Tibial artery (tissue), 4 donors: ENCODE measurements around the gene ARHGAP15.

Experiments used
- DNase-seq, 2 donors: peaks; one replicate each; pipeline ENCODE4 v3.0.0-alpha.2; 2019
- H3K27ac ChIP-seq, 2 donors: fragments of 200-600 bp; sonication (generic) in 1 of 2; 1 replicate in 1 of 2; 2 replicates in 1 of 2; pipeline ENCODE4 v1.5.1; 2018 to 2019; ENCODE audit warnings: mild to moderate bottlenecking in 1 of 2
- H3K27me3 ChIP-seq, 2 donors: fragments of 200-600 bp; sonication (generic) in 1 of 2; one replicate each; pipeline versions ENCODE4 v1.5.1 to v1.6.0; 2016 to 2019
- H3K36me3 ChIP-seq, 3 donors: fragments of 200-600 bp; sonication (generic) in 2 of 3; one replicate each; pipeline ENCODE4 v1.5.1; 2016 to 2019; ENCODE audit warnings: mild to moderate bottlenecking in 2 of 3
- H3K4me1 ChIP-seq, 4 donors: fragments of 200-600 bp; sonication (generic) in 2 of 4; 1 replicate in 3 of 4; 2 replicates in 1 of 4; pipeline ENCODE4 v1.5.1; 2016 to 2019
- H3K4me3 ChIP-seq, 2 donors: fragments of 200-600 bp; sonication (generic) in 1 of 2; 1 replicate in 1 of 2; 2 replicates in 1 of 2; pipeline ENCODE4 v1.5.1; 2018 to 2019; ENCODE audit warnings: mild to moderate bottlenecking in 2 of 2
- H3K9me3 ChIP-seq, 3 donors: fragments of 200-600 bp; sonication (generic) in 1 of 3; one replicate each; pipeline ENCODE4 v1.5.1; 2016 to 2019
- intact Hi-C: fragments of 100-400 bp; cut with DNase I; formaldehyde crosslinking; loops from one replicate; pipeline ENCODE4 v1.15.0; 2023; ENCODE audit warnings: low total_unique reads
- TF ChIP-seq, protein P1 (sequence below), 2 experiments: fragments of 200-600 bp in 1 of 2; fragments of 450-650 bp in 1 of 2; IDR thresholded peaks; one replicate each; pipeline ENCODE4 v1.5.1; 2017 to 2019; ENCODE audit warnings: antibody characterized with exemption in 2 of 2, mild to moderate bottlenecking in 1 of 2, moderate library complexity in 1 of 2

Gene ARHGAP15

DNA sequence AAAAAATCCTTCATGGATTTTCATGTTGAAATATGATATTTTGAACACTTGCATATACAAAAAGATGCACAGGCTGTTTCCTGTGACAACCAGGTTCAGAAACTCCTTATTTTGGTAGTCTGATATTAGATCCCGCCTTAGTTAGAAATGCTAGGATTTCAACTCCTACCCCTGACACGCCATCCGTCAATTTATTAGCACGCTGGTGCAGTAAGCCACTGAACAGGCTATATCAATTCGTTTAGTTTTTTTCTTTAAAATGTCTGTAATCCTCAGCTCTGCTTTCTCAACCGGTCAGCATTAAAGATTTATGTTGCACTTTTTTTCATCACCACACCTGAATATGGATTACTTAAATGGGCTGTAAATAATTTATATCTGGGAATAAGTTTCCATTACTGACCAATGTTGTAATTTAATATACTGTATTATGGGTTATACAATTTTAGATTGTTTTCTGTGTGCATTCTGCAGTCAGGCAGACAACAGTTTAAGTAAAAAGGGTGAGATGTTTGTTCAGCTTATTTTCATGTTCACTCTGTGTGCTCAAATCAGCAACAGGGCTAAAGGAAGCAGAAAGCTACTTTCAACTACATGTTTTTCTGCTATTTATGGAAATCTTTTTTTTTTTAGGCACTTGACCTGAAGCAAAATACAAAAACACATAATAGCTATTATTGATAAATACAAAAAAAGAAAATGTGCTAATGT, 227.7 kb downstream of the ARHGAP15 start:
- H3K4me3 ChIP-seq, result no peak overlapping the region
- no peaks in the 10 kb centered on the region for H3K9me3 ChIP-seq
- intact Hi-C loops, result no loop called here
- no peaks in the 10 kb centered on the region for H3K4me1 ChIP-seq
- H3K36me3 ChIP-seq, result no peaks in the 10 kb centered on the region
- H3K27me3 ChIP-seq, result no peaks in the 10 kb centered on the region
- DNase-seq, result no peak
- TF ChIP-seq, protein P1, sequence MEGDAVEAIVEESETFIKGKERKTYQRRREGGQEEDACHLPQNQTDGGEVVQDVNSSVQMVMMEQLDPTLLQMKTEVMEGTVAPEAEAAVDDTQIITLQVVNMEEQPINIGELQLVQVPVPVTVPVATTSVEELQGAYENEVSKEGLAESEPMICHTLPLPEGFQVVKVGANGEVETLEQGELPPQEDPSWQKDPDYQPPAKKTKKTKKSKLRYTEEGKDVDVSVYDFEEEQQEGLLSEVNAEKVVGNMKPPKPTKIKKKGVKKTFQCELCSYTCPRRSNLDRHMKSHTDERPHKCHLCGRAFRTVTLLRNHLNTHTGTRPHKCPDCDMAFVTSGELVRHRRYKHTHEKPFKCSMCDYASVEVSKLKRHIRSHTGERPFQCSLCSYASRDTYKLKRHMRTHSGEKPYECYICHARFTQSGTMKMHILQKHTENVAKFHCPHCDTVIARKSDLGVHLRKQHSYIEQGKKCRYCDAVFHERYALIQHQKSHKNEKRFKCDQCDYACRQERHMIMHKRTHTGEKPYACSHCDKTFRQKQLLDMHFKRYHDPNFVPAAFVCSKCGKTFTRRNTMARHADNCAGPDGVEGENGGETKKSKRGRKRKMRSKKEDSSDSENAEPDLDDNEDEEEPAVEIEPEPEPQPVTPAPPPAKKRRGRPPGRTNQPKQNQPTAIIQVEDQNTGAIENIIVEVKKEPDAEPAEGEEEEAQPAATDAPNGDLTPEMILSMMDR (IDR thresholded peaks at IDR 0.05), result no peak
- H3K27ac ChIP-seq, result no peak overlapping the region

DNA sequence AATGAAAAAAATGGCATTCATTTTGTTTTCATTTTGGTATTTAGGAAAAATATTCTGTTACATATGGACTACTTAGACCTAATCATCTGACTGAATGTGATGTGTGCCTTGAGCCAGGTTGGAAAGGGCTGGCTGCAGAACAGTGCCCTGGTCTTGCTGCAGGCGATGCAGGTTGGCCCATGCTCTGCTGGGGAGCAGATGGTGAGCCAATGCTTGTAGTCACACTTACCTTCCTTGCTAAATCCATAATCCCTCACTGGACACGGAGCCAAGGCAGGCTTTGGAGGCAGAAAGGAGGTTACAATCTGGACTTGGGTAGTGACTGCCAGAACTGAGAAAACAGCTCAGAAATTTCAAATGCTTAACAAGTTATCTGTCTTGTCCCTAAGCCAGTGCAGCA, 228.7 kb downstream of the ARHGAP15 start:
- no peak for DNase-seq
- Histone ChIP-seq H3K4me3 (no peak overlapping the region), H3K36me3 (no peaks in the 10 kb centered on the region), H3K27ac (no peak overlapping the region), H3K4me1 (no peaks in the 10 kb centered on the region), H3K9me3 (no peaks in the 10 kb centered on the region), H3K27me3 (no peaks in the 10 kb centered on the region)
- intact Hi-C loops, result no loop called here
- TF ChIP-seq, protein P1 (IDR thresholded peaks at IDR 0.05), result no peak

DNA sequence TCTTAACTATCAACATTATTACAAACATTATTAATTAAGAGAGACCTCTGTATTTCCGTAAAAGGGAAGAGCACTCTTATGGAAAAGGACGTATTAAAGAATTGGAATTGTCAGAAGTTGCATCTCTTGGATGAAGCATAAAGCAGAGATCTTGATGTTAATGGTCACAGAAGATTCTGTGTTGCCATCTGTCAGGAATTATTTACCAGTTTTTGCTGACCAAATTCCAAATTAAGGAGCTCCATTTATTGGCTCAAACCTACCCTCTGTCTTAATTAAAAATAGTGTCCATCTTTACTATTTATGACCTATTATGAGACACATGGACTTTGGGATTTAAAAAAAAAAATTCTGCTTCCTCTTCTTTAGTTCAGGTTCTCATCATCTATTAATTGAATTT, 232.1 kb downstream of the ARHGAP15 start:
- Histone ChIP-seq H3K27me3 (no peaks in the 10 kb centered on the region), H3K27ac (no peak overlapping the region), H3K9me3 (no peaks in the 10 kb centered on the region), H3K36me3 (no peaks in the 10 kb centered on the region), H3K4me3 (no peak overlapping the region), H3K4me1 (no peaks in the 10 kb centered on the region)
- intact Hi-C loops, result no loop called here
- TF ChIP-seq, protein P1 (IDR thresholded peaks at IDR 0.05), result no peak
- DNase-seq, result no peak

DNA sequence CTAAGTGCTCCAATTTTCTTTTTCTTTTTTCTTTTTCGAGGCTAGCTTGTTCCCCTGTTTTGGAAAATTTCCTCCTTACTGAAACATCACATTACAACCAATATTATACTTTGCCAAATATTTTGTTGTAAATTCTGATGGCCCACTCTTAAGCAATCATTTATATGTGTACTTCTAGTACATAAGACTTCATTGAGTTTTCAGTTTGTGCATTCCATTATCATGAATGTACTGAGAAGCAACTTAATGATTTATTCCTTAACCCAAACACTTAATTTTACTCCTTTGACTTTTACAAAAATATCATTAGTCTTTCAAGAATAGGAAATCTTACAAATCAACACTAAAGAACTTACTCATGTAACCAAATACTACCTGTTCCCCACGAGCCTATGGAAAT, 242.4 kb downstream of the ARHGAP15 start:
- Histone ChIP-seq H3K4me3 (no peak overlapping the region), H3K9me3 (no peaks in the 10 kb centered on the region), H3K27ac (no peak overlapping the region), H3K36me3 (no peaks in the 10 kb centered on the region), H3K4me1 (no peaks in the 10 kb centered on the region), H3K27me3 (no peaks in the 10 kb centered on the region)
- intact Hi-C loops, result no loop called here
- TF ChIP-seq, protein P1 (IDR thresholded peaks at IDR 0.05), result no peak
- no peak for DNase-seq

DNA sequence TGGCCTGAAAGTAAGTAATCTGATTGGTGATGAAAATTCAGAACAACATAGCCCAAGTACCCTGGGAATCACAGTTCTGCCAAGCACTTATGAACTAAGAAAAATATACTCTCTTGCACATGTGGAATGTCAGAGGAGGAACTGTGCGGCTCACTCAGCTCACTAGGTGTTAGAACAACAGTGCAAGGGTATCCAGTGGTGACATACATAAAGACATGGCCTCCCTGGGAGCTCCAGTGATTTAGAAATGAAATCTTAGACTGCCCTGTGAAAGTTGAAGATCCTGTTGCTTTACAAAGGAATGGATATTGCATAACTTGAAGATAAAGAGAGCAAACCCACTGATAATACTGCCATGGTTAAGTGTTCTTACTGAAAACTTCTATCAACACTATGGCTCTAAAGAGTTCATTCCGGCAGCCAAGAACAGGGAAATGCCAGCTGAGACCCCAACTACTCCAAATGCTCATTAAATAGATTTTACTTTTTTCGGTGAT, 246.2 kb downstream of the ARHGAP15 start:
- Histone ChIP-seq H3K9me3 (no peaks in the 10 kb centered on the region), H3K4me1 (no peaks in the 10 kb centered on the region), H3K27me3 (no peaks in the 10 kb centered on the region), H3K36me3 (no peaks in the 10 kb centered on the region), H3K4me3 (no peak overlapping the region), H3K27ac (no peak overlapping the region)
- no peak for DNase-seq
- intact Hi-C loops, result no loop called here
- TF ChIP-seq, protein P1 (IDR thresholded peaks at IDR 0.05), result no peak
